Measurements from ENCODE around the gene PPDPF. TPM values are rescaled to one million over a fixed set of nuclear protein-coding genes. Genes with fewer than 3 reads are reported as not detected.

Gene PPDPF, protein sequence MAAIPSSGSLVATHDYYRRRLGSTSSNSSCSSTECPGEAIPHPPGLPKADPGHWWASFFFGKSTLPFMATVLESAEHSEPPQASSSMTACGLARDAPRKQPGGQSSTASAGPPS
- 4.1 and 82.2 TPM in 2 replicates for total RNA-seq (ENCODE audit: low replicate concordance)

DNA sequence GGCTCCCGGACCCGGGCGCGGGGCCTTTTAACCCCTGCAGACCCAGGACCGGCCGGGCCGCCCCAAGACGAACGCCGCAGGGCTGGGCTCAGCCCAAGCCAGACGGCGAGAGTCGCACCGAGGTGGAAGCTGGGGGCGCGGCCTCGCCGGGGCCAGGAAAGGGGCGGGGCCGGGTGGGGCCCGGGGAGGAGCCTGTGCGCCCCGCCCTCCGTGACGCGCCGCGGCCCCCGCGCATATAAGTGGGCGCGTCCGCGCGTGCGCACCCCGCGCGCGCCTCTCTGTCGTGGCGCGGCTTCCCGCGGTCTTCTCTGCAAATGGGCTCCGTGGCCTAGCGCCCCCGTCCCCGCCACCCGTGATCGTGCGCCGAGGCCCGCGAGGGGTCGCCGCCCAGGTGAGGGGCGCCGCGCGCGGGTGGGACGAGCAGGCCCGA, at the start of gene PPDPF:
Gene PPDPF, plus strand, starts transcription at position 262 of the 430 bp plus-strand sequence. CDS start 544 bp downstream, outside the sequence.
- Histone ChIP-seq H3K9me3 (ENCODE audit: low read depth) (no peaks in the 10 kb centered on the region), H4K20me1 (ENCODE audit: low read depth) (peaks cover 36% of the 10 kb centered on the region), H3K9ac (peak within 1 kb of the TSS; percentile 96), H3K4me1 (peaks cover 19% of the 10 kb centered on the region), H3K36me3 (no peaks in the 10 kb centered on the region), H3K27ac (peak within 1 kb of the TSS; percentile 97), H3F3A (ENCODE audit: low read depth) (peaks cover 32% of the 10 kb centered on the region), H3K4me3 (peak within 1 kb of the TSS; percentile 74), H3K27me3 (peaks cover 19% of the 10 kb centered on the region), H2AFZ (replicated peaks) (peak within 1 kb of the TSS; percentile 89), H3K4me2 (peak within 1 kb of the TSS; percentile 99), H3K79me2 (ENCODE audit: low read depth) (peaks cover 23% of the 10 kb centered on the region)
- Mint-ChIP-seq H3K4me1 (peaks cover 13% of the 10 kb centered on the region), H3K4me3 (peak within 1 kb of the TSS; percentile 94), H3K36me3 (peaks cover 11% of the 10 kb centered on the region), H3K9me3 (no peaks in the 10 kb centered on the region), H3K27ac (no peak within 1 kb of the TSS), H3K27me3 (ENCODE audit: insufficient read depth, low read depth) (peaks cover 4% of the 10 kb centered on the region)
- peak; percentile 9 for TF ChIP-seq EZH2 (IDR thresholded peaks at IDR 0.05)
- TF ChIP-seq, protein P1, sequence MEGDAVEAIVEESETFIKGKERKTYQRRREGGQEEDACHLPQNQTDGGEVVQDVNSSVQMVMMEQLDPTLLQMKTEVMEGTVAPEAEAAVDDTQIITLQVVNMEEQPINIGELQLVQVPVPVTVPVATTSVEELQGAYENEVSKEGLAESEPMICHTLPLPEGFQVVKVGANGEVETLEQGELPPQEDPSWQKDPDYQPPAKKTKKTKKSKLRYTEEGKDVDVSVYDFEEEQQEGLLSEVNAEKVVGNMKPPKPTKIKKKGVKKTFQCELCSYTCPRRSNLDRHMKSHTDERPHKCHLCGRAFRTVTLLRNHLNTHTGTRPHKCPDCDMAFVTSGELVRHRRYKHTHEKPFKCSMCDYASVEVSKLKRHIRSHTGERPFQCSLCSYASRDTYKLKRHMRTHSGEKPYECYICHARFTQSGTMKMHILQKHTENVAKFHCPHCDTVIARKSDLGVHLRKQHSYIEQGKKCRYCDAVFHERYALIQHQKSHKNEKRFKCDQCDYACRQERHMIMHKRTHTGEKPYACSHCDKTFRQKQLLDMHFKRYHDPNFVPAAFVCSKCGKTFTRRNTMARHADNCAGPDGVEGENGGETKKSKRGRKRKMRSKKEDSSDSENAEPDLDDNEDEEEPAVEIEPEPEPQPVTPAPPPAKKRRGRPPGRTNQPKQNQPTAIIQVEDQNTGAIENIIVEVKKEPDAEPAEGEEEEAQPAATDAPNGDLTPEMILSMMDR (IDR thresholded peaks at IDR 0.05), result no peak
- peak; percentile 93 for DNase-seq (ENCODE audit: low spot score)

DNA sequence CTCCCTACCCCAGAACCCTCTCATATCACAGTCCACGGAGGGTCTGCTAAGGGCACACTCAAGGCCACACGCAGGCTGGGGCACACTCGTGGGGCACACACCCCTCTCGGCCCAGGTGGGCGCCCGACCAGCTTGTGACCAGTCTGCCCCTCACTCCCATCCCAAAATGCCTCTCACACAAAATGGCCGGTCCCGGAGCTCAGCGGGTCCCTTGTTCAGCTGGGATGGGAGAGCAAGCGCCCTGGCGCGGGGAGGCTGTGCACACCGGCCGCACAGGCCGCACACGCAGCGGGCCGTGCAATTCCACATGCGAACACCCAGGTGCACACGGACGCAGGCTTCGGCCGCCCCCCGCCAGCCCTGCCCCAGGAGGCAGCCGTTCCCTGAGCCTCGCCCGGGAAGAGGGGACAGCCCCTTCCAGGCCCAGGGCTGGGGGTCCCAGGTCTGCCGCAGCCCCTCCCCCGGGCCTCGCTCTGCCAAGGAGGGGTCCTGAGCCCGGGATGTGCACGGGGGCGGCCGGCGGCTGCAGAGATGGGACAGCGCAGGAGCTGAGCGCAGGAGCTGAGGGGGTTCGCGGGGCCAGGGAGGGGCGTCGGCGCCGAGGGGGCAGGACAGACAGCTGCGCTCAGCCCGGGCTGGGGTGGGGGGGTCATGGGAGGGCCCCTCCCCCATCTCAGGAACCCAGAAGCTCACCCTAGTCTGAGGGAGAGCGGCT, 49.4 kb upstream of the PPDPF start:
- no peaks in the 10 kb centered on the region for H3K36me3 ChIP-seq
- H3K27me3 Mint-ChIP-seq (ENCODE audit: insufficient read depth, low read depth), result peaks cover 11% of the 10 kb centered on the region
- TF ChIP-seq EZH2 (IDR thresholded peaks at IDR 0.05) (no peak), EZH2phosphoT487 (IDR thresholded peaks at IDR 0.05) (no peak)
- TF ChIP-seq, protein P1 (IDR thresholded peaks at IDR 0.05), result no peak
- no peaks in the 10 kb centered on the region for H3K9me3 ChIP-seq (ENCODE audit: low read depth)
- H3K27ac Mint-ChIP-seq, result no peak overlapping the region
- DNase-seq (ENCODE audit: low spot score), result peak; percentile 55
- H4K20me1 ChIP-seq (ENCODE audit: low read depth), result peaks cover 77% of the 10 kb centered on the region
- H3K4me1 Mint-ChIP-seq, result peaks cover 32% of the 10 kb centered on the region
- no peaks in the 10 kb centered on the region for H3K36me3 Mint-ChIP-seq
- H3K9me3 Mint-ChIP-seq, result no peaks in the 10 kb centered on the region
- H3K4me2 ChIP-seq, result peak overlapping the region; percentile 100
- peak overlapping the region; percentile 86 for H3K4me3 Mint-ChIP-seq
- H3K79me2 ChIP-seq (ENCODE audit: low read depth), result peaks cover 53% of the 10 kb centered on the region
- peaks cover 33% of the 10 kb centered on the region for H3K27me3 ChIP-seq
- H3K27ac ChIP-seq, result no peak overlapping the region
- H2AFZ ChIP-seq (replicated peaks), result peak overlapping the region; percentile 19
- no peak overlapping the region for H3K9ac ChIP-seq
- peak overlapping the region; percentile 93 for H3K4me3 ChIP-seq
- peaks cover 13% of the 10 kb centered on the region for H3F3A ChIP-seq (ENCODE audit: low read depth)
- peaks cover 10% of the 10 kb centered on the region for H3K4me1 ChIP-seq

DNA sequence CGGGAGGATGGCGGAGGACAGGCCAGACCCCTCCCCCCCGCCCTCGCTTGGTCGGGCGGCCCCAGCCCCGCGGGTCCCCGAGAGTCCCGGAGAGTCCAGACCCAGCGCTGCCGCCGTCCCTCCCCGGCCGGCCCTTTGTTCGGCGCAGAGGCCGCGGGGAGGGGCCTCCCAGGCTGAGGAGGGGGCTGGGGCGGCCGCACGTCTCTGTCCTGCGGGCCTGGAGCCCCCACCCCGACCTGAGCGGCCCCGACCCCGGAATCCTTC, 48.9 kb upstream of the PPDPF start:
- Histone ChIP-seq H3F3A (ENCODE audit: low read depth) (peaks cover 13% of the 10 kb centered on the region), H3K27me3 (peaks cover 33% of the 10 kb centered on the region), H3K27ac (no peak overlapping the region), H4K20me1 (ENCODE audit: low read depth) (peaks cover 72% of the 10 kb centered on the region), H3K9ac (peak overlapping the region; percentile 2), H3K4me1 (peaks cover 10% of the 10 kb centered on the region), H3K36me3 (no peaks in the 10 kb centered on the region), H3K4me2 (peak overlapping the region; percentile 100), H2AFZ (replicated peaks) (no peak overlapping the region), H3K9me3 (ENCODE audit: low read depth) (no peaks in the 10 kb centered on the region), H3K79me2 (ENCODE audit: low read depth) (peaks cover 53% of the 10 kb centered on the region), H3K4me3 (peak overlapping the region; percentile 93)
- Mint-ChIP-seq H3K4me1 (peaks cover 30% of the 10 kb centered on the region), H3K9me3 (no peaks in the 10 kb centered on the region), H3K27ac (no peak overlapping the region), H3K27me3 (ENCODE audit: insufficient read depth, low read depth) (peaks cover 14% of the 10 kb centered on the region), H3K36me3 (no peaks in the 10 kb centered on the region), H3K4me3 (peak overlapping the region; percentile 86)
- DNase-seq (ENCODE audit: low spot score), result peak; percentile 67
- TF ChIP-seq EZH2phosphoT487 (IDR thresholded peaks at IDR 0.05), result no peak
- TF ChIP-seq, protein P1 (IDR thresholded peaks at IDR 0.05), result no peak
- TF ChIP-seq EZH2 (IDR thresholded peaks at IDR 0.05), result no peak
